Stimulated activated CD4-positive, alpha-beta T cell treated with anti-CD3 and anti-CD28 coated beads, Interleukin-15, amount 100 ng/mL, for 48 hours (primary cell): ENCODE data around the gene TBC1D32.
"Not testable (repeated sequence)": the region's sequence is repeated elsewhere in the genome, so short reads cannot be mapped to it uniquely, and the experiment has no call there.

ENCODE experiments used
- DNase-seq, 2 donors: peaks; one replicate each; pipeline ENCODE4 v3.0.0-alpha.2; 2020; ENCODE audit warnings: low read depth in 2 of 2

The TBC1D32 gene

DNA sequence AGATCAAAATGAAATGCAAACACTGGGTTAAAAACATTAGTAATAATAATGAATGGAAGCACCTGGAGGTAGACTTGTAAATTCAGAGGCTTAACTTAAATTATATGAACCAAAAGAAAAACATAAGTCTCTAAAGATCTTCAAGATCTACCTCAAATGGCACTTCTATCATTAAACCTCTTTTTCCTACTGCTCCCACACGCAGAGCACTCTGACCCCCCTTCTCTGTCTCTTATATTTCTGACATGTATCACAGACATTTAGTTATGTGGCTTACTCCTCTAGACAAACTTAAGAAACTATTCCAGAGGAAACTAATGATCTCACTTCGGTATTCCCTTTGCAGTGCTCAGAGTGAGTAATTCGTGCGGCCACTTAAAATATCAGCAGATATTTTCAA, 1.1 kb downstream of the TBC1D32 start:
- DNase-seq, result no peak

DNA sequence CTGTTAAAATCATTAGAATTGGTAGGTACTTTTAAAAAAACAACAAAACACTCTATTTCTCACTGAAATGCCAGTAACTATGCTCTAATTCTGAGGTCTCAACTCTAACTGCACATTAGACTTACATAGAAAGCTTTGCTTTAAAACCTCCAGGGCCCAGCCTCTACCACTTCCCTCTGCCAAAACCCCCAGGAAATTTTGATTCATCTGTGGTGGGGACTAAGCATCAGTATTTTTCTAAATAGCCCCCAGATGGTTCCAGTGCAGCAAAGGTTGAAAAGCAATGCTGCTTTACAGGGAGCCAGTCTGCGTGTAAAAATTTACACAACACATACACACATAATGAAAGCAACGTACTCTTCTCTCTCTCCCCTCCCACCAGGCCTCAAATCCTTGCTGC, 3.8 kb downstream of the TBC1D32 start:
- no peak for DNase-seq

DNA sequence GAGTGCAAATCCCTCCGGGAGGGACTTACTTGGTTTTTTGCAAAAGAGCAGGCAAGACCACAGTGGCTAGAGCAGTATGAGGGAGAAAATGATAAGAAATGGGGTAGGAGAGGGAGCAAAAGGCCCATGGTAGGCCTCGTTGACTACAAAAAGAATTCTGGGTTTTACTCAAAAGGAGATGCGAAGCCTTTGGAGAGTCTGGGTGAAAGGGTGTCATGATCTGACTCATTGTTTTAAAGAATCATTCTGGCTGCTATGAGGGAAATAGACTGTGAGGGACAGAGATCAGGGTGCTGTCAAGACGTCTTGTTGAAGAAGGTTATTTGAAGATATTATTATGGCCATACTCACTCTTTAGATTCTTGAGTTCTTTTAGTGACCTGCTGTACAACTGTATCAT, 13.0 kb downstream of the TBC1D32 start:
- no peak for DNase-seq

DNA sequence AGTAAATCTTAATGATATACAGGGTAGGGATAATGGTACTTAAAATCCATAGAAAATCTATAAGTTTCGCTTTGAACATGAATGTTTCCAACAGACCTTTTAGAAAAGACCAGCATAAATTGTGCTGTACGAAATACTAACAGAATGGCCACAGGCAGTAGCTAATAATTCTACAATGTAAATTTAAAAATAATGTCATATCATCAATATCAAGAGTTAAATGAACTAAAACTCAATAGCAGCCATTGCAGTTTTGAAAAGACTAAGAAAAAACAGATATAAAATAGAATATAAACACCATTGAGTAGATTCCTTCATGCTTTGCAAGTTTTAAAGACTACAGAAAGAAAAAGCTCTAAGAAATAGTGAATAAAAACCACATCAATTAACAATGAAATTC, 14.7 kb downstream of the TBC1D32 start:
- DNase-seq, result no peak

DNA sequence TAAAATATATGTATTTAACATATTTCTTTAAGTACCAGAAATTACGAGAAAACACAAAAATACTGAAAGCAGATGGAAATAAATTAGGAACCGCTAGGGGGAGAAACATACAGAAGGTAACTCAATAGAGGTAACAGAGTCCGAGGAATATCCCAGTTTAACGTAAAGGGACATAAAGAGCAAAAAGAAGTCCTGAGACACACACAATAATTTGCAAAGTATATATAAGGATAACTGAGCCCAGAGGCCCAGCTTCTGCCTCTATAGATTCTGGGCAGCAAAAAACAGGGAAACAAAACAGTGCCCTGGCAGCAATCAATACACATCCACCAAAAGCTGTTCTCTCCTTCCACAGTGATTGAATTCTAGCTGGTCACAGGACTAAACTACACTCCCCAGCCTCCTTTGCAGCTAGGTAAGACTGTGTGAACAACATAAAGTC, 15.1 kb downstream of the TBC1D32 start:
- no peak for DNase-seq

DNA sequence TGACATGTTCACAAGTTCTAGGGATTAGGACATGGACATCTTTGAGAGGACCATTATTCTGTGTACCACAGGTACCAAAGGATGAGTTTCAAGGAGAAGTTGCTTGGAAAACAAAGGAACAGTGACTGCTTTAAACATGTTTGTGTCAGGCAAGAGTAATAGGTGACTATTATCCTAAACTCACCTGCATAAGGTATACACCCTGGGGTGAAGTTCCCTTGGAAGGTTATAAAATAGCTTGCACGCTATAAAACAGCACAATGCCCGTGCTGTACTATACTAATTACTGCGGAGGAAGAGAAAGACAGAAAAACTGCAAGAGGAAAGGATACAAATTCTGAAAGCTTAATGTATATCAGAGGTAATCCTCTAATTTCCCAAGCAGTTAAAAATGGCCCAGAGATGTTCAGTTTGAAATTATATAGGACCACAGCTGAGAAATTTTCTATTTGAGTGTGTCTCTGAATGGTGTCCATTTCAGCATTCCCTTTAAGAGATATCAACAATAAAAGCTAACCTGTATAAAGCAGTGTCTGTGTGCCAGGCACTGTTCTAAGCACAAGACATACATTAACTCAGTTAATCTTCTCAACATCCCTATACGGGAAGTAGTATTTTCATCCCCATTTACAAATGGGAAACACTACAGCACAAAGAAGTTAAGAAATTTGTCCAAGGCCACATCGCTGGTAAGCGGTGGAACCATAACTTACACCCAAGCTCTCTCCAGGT, 19.7 kb downstream of the TBC1D32 start:
- DNase-seq, result no peak

DNA sequence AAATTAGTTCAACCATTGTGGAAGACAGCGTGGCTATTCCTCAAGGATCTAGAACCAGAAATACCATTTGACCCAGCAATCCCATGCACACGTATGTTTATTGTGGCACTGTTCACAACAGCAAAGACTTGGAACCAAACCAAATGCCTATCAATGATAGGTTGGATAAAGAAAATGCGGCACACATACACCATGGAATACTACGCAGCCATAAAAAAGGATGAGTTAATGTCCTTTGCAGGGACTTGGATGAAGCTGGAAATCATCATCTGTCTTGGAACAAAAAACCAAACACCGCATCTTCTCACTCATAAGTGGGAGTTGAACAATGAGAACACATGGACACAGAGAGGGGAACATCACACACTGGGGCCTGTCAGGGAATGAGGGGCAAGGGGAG, 22.5 kb downstream of the TBC1D32 start:
- DNase-seq, result not testable (repeated sequence)

DNA sequence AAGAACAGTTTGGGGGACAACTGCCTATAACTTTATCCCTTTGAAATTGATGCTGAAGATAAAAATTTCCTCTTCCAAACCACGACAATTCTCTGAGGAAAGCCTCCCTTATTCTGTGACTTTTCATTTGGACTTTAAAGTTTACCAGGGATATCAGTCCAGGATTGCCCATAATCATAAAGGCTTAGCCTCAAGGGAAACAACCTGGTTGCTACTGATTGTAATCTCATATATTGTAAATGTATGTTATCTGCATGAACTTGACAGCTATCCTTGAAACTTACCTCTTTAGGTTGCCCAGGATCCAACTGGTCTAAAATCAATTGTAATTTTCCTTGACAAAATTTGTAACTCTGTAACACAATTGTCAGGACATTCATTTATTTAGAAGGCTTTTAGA, 23.8 kb downstream of the TBC1D32 start:
- DNase-seq, result no peak

DNA sequence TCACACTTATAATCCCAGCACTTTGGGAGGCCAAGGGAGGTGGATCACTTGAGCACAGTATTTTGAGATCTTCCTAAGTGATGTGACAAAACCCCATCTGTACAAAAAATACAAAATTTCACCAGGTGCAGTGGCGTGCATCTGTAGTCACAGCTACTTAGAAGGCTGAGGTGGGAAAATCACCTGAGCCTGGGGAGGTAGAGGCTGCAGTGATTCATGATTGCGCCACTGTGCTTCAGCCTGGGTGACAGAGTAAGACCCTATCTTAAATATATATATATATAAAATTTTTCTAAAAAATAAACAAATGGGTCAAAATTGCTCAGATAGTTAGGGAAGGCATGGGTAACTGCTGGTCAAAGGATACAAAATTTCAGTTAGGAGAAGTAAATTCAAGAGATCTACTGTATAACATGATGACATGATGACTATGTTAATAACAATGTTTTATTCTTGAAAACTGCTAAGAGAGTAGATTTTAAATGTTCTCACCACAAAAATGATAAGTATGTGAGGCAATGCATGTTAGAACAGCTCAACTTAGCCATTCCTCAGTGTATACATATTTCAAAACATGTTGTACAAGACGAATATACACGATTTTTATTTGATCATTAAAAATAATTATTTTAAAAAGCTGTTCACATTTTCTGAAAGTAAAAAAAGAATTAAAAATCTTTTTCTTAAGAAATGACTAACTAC, 24.4 kb downstream of the TBC1D32 start:
- DNase-seq, result no peak

DNA sequence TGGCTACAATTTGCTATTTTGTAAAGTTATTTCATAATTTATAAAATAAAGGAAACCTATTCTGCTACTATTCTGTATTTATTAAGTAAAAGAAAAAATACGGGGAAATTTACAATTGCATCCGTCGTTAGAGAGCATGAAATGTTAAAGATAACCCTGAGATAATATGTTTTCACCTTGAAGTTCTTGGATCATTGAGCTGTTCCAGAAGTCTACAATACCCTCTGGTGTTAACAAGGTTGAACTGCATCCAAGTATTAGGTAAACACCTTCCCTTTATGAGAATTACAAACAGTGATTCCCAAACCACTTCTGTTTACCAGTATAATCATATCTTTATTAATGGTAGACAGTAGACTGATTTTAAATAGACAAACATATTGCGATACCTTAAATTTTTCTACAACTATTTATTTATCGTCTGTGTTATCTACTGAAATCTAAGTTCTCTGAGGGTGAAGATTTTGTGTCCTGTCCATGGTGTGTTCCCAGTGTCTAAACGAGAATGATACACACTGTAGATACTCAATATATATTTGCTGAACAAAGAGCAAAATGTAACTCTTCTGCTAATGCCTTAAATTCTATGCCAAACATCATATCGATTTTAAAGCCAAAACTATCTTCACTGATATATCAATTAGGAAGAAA, 28.2 kb downstream of the TBC1D32 start:
- no peak for DNase-seq

DNA sequence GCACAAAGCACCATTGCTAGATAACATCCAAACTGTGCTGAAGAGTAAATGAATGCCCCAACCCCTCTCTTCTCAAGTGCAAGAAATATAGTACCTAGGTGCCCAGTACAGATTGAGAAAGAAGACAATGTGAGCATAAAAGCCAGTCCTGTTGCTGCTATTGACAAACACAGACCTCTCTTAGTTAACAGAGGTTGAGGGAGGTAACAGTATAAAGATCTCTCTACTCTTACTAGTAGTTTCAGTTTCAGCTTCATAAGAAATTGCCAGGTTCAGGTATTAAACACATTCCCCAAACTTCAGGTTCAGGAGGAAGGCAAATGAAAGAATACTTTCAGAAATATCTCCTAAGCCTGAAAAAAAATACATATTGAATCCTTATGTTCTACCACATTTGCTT, 31.4 kb downstream of the TBC1D32 start:
- DNase-seq, result no peak

DNA sequence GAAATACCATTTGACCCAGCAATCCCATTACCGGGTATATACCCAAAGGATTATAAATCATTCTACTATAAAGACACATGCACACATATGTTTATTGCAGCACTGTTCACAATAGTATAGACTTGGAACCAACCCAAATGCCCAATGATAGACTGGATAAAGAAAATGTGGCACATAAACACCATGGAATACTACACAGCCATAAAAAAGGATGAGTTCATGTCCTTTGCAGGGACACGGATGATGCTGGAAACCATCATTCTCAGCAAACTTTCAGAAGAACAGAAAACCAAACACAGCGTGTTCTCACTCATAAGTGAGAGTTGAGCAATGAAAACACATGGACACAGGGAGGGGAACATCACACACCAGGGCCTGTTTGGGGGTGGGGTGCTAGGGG, 33.1 kb downstream of the TBC1D32 start:
- DNase-seq, result not testable (repeated sequence)

DNA sequence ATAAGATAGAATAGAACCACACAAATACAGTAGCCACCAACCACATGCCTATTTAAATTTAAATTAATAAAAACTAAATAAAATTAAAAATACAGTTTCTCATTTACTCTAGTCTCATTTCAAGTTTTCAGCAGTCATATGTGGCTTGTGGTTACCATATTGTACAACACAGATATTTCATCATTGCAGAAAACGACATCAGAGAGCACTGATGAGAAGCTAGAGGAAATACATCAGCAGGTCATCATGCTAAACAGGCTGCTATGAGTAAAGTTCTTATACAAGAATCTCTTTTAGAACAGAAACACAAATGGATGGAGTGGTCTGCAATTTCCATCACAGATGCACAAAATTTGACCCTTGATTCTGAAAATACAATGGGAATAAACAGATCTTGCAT, 36.6 kb downstream of the TBC1D32 start:
- DNase-seq, result no peak

DNA sequence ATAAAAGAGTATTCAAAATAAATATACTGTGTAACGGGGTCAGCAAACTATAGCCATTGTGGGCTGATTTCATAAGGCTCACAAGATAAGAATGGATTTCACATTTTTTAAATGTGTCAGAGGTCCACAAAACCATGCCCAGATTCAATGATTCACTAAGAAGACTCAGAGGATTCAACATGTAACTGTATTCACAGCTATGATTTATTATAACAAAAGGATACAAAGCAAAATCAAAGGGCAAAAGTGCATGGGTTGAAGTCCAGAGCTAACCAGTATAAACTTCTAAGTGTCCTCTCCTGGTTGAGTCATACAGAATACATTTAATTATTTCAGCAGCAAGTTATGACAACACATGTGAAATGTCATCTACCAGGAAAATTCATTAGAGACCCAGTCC, 49.2 kb downstream of the TBC1D32 start:
- no peak for DNase-seq

DNA sequence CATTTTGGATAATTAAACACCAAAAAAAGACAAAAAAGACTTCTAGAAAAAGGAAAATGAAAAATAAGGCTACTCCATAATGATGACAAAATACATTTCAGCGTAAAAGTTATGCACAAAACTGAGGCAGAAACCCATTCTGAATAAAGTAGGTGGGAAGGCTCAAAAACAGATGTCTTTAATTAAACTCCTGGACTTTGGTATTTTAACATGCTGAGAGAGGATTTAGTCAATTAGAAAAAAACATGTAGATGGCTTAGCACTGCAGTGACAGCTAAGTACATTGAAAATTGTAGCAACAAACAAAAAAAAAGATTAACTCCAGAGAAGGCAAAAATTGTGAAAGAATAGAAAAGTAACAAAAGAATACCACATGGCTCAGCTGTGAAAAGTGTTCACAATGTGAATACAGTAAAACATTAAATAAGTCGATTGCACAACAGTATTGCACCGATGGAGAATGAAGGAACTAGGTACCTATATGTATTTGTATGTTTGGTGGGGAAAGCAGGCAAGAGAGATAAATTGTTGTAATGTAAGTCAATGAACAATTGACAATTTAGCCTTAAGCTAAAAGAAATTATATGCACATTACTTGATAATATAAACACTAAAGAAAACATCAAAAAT, 59.5 kb downstream of the TBC1D32 start:
- DNase-seq, result no peak

DNA sequence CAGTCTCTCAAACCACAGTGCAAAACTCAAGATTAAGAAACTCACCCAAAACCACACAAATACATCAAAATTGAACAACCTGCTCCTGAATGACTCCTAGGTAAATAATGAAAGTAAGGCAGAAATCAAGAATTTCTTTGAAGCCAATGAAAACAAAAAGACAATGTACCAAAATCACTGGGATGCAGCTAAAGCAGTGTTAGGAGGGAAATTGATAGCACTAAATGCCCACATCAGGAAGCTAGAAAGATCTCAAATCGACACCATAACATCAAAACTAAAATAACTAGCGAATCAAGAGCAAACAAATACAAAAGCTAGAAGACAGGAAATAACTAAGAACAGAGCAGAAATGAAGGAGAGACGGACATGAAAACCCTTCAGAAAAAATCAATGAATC, 70.5 kb downstream of the TBC1D32 start:
- no peak for DNase-seq

DNA sequence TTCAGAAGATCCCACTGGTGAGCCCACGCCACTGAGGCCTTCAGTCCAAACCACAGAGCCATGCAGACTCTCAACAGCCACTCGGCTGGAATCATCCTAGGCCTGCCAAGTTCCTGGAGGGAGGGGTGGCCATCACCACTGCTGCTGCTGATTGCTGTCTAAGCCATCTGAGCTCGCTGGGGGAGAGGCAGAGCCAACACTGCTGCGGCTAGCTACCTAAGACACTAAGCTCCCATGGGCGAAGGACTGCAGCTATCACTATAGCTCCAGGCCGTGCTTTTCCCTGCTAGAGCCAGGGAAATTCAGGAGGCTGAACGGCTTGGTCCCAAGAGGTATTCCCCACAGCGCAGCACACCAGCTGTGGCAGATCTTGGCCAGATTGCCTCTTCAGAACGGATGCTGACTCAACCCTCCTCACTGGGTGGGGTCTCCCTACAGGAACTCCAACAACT, 73.6 kb downstream of the TBC1D32 start:
- DNase-seq, result no peak

DNA sequence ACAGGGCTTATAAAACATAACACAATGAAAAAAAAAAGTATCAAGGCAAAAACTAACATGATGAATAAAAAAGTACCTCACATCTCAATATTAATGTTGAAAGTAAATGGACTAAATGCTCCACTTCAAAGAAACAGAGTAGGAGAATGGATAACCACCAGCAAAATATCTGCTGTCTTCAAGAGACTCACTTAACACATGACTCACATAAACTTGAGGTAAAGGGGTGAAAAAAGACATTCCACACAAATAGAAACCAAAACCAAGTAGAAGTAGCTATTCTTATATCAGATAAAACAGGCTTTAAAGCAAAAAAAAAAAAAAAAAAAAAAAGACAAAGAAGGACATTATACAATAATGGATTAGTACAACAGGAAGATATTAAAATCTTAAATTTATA, 86.9 kb downstream of the TBC1D32 start:
- no peak for DNase-seq

DNA sequence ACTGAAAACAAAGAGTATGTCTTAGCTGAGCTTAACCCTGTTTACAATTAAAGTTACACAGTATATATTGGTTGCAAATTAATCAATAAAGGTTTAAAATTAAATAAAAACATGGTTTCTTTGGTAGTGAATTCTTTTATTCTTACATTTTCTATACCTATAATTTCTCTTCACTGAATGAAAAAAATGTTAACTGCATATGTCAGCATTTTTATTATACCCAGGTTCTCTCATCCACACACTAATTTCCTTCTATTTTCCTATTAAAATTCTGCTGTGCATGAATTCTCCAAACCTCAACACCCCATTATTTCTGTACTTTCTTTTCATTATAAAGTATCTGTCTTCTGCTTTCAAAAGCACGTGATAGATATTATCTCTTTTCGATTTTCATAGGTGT, 91.9 kb downstream of the TBC1D32 start:
- no peak for DNase-seq

DNA sequence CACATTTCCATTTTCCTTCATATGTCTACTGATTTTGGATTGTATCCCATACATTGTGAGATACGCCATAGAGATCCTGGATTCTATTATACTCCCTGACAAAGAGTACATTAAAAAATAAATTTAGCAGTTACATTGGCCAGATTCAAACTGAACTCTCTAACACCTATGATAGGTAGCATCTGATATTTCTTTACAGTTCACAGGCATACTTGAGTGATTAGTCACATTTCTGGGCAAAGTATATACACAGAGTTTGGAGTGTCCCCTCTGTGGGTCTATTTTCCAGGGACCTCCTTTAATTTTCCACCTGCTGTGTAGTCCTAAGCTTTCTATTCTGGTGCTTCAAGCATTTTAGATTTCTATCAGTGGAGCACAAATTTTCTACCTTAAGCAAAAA, 96.4 kb downstream of the TBC1D32 start:
- DNase-seq, result no peak

DNA sequence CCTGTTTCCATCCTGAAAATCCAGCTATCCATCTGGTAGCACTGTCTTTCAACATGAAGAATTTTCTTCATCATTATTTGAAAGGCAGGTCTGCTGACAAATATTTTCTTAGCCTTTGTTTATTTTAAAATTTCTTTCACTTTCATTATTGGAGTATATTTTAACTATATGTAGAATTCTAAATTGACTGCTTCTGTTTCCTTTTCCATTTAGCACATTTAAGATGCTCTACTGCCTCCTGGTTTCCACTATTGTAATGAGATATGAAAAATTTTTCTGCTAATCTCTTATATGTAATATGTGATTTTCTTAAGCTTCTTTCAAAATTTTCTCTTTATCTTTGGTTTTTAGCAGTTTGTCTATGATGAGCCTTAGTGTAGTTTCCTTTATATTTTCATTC, 97.3 kb downstream of the TBC1D32 start:
- DNase-seq, result no peak

DNA sequence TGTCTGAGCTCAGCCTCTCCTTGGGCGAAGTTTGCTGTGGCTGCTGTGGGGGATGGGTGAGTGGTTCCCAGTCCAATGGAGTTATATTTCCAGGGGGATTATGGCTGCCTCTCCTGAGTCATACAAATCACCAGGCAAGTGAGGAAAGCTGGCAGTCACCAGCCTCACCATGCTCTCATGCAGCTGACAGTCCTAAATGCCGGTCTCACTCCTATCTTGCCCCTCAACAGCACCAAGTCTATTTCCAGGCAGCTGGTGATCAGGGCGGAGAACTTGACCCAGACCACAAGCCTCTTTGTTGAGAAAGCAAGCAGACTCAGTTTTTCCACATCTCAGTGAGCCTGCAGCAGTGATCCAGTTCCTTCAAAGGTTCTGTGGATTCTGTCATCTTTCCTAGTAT, 98.9 kb downstream of the TBC1D32 start:
- no peak for DNase-seq

DNA sequence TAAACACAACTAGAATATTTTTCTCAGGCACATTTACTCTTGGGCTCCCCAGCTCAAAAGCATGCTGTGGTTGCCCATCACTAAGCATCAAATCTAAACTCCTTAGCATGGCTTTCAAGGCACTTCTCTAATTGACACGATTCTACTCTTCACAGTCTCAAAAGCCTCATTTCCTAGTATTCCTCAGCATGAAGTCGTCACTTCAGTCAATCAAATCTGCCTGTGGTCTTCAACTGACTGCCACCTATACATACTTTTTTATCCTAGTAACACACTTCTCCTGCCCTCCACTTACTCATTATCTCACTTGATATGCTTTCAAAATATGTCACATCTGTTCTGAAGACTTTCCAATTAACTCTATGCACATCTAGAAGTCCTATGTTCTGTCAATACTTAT, 110.3 kb downstream of the TBC1D32 start:
- DNase-seq, result no peak
